Vagina (tissue), 2 donors: Measurements from ENCODE around the gene MID1IP1.

ENCODE experiments used
- CTCF ChIP-seq, 3 experiments: fragments of 450-650 bp in 2 of 3; fragments of 200-600 bp in 1 of 3; sonication (generic) in 1 of 3; IDR thresholded peaks; one replicate each; pipeline ENCODE4 v1.5.1; 2017 to 2019; ENCODE audit warnings: antibody characterized with exemption in 3 of 3, mild to moderate bottlenecking in 2 of 3, moderate library complexity in 2 of 3
- POLR2A ChIP-seq, 2 donors: fragments of 450-650 bp; IDR thresholded peaks; one replicate each; pipeline ENCODE4 v1.6.1; 2017; ENCODE audit warnings: antibody characterized with exemption in 2 of 2, mild to moderate bottlenecking in 2 of 2, moderate library complexity in 2 of 2
- POLR2AphosphoS5 ChIP-seq, 2 donors: sonication (generic); formaldehyde crosslinking; IDR thresholded peaks; one replicate each; pipeline ENCODE4 v1.9.0; 2017; ENCODE audit warnings: antibody characterized with exemption in 2 of 2, mild to moderate bottlenecking in 2 of 2, low read depth in 1 of 2; ENCODE audit not compliant: insufficient read depth in 1 of 2

GRCh38 chrX:38839944-38840343 is 38.7 kb downstream of the MID1IP1 start:
- TF ChIP-seq CTCF (IDR thresholded peaks at IDR 0.05) = no peak
- TF ChIP-seq POLR2AphosphoS5 (IDR thresholded peaks at IDR 0.05; ENCODE audit: insufficient read depth in 1 of 2, low read depth in 1 of 2) = no peak
- TF ChIP-seq POLR2A (IDR thresholded peaks at IDR 0.05) = no peak
